KOPT-K1 (cell line): ENCODE measurements around the gene WWOX.

Experiments
- H3K27ac ChIP-seq: fragments of 200-600 bp; sonication (generic); 2 replicates; pipeline ENCODE4 v1.5.1; 2016; ENCODE audit warnings: antibody characterized with exemption, mild to moderate bottlenecking, low read depth, low read length; ENCODE audit not compliant: poor library complexity, severe bottlenecking
- H3K36me3 ChIP-seq: fragments of 200-600 bp; sonication (generic); 2 replicates; pipeline ENCODE4 v1.5.1; 2017; ENCODE audit warnings: antibody characterized with exemption, mild to moderate bottlenecking, low read length, moderate library complexity; ENCODE audit not compliant: insufficient read depth
- H3K9me3 ChIP-seq: fragments of 200-600 bp; sonication (generic); 2 replicates; pipeline ENCODE4 v1.5.1; 2017; ENCODE audit warnings: antibody characterized with exemption, low read length, mild to moderate bottlenecking; ENCODE audit not compliant: insufficient read depth, poor library complexity, severe bottlenecking

The WWOX gene

GRCh38 chr16:78639775-78640174 is 540.3 kb downstream of the WWOX start:
- Histone ChIP-seq H3K9me3 (no peaks in the 10 kb centered on the region), H3K27ac (no peak overlapping the region), H3K36me3 (no peaks in the 10 kb centered on the region)

DNA sequence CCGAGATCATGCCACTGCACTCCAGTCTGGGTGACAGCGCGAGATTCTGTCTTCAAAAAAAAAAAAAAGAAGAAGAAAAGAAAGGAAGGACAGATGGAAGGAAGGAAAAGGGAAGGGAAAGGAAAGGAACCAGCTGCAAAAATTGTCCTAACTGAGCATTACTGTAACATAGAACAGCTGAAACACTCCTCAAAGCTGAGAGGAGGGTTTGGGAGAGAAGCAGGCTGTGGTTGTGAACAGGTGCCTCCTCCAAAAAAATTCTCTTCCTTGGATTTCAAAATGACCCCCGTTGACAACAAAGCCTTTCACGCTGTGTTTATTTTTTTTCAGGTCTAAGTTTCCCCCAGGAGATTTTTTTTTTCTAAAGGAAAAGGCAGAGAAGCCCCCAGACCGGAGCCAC is 541.4 kb downstream of the WWOX start:
- H3K36me3 ChIP-seq: no peaks in the 10 kb centered on the region
- H3K9me3 ChIP-seq: no peaks in the 10 kb centered on the region
- no peak overlapping the region for H3K27ac ChIP-seq

DNA sequence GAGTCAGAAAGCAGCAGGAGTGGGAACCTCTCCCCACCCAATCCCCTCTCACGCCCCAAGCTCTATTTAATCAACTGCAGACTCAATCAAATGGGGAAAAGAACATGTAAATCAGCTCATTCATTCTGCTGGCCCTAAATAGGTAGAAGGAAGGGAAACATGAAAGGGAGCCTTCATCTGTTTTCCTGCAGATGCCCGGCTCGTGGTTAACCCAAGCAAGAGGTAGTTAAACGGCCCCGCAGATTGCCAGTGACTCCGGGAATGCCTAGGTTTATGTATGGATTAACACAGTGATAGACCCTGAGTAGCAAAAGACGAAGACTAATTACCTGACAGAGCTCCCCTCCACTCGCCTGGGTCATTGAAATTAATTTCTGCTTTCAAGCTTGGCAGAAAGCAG is 542.0 kb downstream of the WWOX start:
- no peak overlapping the region for H3K27ac ChIP-seq
- no peaks in the 10 kb centered on the region for H3K36me3 ChIP-seq
- H3K9me3 ChIP-seq: no peaks in the 10 kb centered on the region

DNA sequence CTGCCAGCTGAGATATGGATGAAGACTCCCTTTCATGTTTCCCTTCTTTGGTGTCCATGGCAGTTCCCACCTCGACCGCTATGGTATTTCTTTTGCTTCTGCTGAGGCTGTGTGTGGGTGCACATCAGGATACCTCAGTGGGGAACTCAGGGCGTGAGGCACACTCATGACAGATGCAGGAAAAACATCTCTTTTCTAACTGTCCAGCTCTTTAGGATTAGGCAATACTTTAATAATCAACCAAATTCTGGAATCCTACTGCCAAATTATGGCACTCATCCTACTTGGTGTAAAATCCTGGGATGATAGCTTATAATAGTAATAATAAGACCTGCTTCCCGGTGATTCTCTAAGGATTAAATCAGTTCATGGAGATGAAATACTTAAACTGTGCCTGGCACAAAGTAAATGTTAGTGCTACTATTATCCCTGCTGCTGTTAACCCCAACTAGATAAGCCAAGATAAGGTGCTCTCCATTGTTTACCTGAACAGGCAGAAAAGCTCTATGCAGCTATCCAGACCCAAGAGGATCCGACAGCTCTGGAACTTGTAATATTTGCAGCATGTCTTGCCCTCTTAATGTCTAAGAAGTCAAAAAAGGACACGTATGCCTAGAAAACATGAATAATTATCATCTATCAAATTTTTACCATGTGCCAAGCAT is 543.3 kb downstream of the WWOX start:
- Histone ChIP-seq H3K27ac (no peak overlapping the region), H3K9me3 (no peaks in the 10 kb centered on the region), H3K36me3 (no peaks in the 10 kb centered on the region)

DNA sequence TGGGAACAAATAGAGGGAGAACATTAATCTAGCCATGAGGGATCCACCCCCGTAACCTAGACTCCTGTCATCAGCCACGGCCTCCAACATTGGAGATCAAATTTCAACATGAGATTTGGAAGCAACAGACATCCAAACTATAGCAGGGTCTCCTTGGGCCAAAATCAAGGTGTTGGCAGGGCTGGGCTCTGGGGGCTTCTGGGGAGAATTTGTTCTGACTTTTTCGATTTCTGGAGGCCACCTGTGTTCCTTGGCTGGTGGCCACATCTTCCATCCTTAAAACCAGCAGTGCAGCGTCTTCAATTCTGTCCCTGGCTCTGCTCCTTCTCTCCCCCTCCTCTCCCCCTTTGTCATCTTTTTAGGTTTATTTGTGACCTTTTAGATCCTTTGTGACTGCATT is 546.2 kb downstream of the WWOX start:
- no peak overlapping the region for H3K27ac ChIP-seq
- H3K9me3 ChIP-seq: no peaks in the 10 kb centered on the region
- no peaks in the 10 kb centered on the region for H3K36me3 ChIP-seq

GRCh38 chr16:78647019-78647418 is 547.6 kb downstream of the WWOX start:
- Histone ChIP-seq H3K27ac (no peak overlapping the region), H3K9me3 (no peaks in the 10 kb centered on the region), H3K36me3 (no peaks in the 10 kb centered on the region)

DNA sequence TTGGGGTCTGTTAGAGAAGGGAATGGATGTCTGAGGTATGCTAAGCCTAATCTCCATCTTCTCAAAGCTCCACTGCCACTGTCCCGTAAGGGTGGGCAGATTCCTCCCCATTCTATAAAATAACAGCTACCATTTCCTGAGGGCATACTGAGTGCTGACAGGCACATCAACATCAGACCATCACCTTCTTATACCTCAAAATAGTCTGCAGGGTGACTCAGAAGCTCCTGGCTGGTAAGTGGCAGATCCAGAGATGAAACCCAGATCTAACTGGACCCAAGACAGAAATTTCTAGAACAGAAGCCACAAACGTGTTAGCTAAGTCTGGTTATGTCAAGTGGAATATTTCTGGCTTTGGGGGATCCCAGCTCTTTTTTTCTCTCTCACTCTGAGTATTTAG is 548.0 kb downstream of the WWOX start:
- no peaks in the 10 kb centered on the region for H3K36me3 ChIP-seq
- H3K27ac ChIP-seq: no peak overlapping the region
- H3K9me3 ChIP-seq: no peaks in the 10 kb centered on the region

DNA sequence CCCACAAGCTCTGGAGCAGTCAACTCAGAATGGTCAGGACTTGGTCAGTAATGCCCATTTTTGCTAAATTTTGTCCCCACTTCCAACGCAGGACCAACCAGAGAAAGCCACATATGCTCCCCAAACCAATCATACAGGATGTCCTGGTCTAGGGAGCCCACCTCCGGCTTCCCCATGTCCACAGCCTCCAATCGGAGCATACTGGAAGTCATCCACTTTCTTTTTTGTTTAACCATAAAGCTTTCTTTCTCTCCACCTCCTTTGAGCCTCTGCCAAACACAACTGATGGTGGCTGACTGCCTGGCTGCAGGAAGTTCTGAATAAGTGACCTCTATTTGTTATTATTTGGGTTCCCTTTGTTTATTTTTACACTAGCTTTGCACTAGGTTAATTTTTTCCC is 549.1 kb downstream of the WWOX start:
- H3K36me3 ChIP-seq: no peaks in the 10 kb centered on the region
- no peaks in the 10 kb centered on the region for H3K9me3 ChIP-seq
- H3K27ac ChIP-seq: no peak overlapping the region

DNA sequence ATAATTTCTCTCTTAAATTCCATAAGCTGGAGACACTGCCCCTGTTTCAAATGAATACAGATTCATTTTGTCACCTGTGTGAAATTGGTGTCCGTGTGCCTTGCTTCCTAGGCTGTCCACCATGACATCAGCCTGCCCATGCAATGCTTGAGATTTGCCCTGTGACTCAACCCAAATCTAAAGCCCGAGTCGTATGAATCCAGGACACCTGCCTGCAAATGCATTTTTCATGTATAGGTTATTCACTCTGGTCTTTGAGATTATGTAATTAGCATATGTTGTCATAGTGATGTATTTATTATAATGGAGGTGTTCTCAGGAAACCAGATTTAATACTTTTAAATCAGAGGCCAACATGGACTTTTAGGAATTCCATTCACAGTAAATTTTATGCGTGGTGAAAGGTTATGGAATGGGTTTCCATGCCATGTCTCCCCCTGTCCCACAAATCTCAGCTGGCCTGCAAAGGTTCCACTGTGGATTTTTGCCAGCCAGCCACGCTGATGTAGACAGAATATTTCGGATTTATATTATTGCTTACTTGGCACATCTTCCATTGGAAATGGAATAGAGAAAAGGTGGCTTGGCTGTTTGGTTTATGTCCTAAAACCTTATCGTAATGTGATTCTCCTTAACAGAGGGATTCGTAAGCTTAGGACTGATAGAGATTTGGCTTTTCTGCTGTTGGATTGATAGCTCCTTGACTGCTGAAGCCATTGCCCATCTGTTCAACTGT is 551.1 kb downstream of the WWOX start:
- no peaks in the 10 kb centered on the region for H3K36me3 ChIP-seq
- H3K27ac ChIP-seq: no peak overlapping the region
- H3K9me3 ChIP-seq: no peaks in the 10 kb centered on the region

DNA sequence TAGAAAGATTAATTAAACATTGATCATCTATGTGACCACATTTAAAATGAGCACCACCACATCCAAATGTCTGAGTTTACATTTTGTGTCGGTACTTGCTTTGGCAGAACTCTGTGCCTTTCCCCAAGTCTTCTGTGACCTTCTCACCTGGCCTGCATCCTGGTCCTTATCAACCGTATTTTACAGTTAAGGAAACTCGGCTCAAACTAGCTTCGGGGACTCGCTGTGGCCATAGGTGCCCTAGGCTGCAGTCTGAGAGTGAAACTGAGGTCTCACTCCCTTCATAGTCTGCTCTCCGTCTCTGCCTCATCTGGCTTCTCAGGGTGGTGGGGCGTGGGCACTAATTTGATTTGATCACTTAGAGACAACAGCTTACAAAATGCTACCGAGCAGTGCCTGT is 555.5 kb downstream of the WWOX start:
- H3K9me3 ChIP-seq: no peaks in the 10 kb centered on the region
- H3K36me3 ChIP-seq: no peaks in the 10 kb centered on the region
- H3K27ac ChIP-seq: no peak overlapping the region

- H3K27ac ChIP-seq: no peak overlapping the region
- no peaks in the 10 kb centered on the region for H3K9me3 ChIP-seq
- H3K36me3 ChIP-seq: no peaks in the 10 kb centered on the region
Measured at GRCh38 chr16:78655331-78656113, 556.1 kb downstream of the WWOX start.

- no peaks in the 10 kb centered on the region for H3K9me3 ChIP-seq
Measured at GRCh38 chr16:78656887-78657286, 557.4 kb downstream of the WWOX start.

GRCh38 chr16:78659216-78659615 is 559.8 kb downstream of the WWOX start:
- H3K27ac ChIP-seq: no peak overlapping the region
- no peaks in the 10 kb centered on the region for H3K9me3 ChIP-seq
- H3K36me3 ChIP-seq: no peaks in the 10 kb centered on the region

More at GRCh38 chr16:78656887-78657286, 557.4 kb downstream of the WWOX start:
- H3K27ac ChIP-seq: no peak overlapping the region
- H3K36me3 ChIP-seq: no peaks in the 10 kb centered on the region

GRCh38 chr16:78659668-78660217 is 560.3 kb downstream of the WWOX start:
- no peaks in the 10 kb centered on the region for H3K36me3 ChIP-seq
- H3K9me3 ChIP-seq: no peaks in the 10 kb centered on the region
- no peak overlapping the region for H3K27ac ChIP-seq

DNA sequence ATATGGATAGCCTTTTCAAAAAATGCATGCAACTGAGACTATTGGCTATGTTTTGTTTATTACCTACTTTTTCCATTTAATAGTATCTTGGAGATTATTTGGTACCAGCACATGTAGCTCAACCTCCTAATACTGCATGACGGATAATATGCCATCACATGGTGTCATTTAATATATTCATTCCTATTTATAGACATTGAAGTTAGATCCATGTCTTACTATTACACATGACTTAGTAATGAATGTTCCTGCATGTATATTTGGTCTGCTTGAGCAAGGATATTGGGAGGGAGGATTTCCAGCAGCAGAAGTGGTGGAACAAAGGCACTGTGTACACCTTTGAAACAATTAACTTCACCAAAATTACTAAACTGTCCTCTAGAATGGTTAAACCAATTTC is 561.3 kb downstream of the WWOX start:
- H3K9me3 ChIP-seq: no peaks in the 10 kb centered on the region
- no peaks in the 10 kb centered on the region for H3K36me3 ChIP-seq
- no peak overlapping the region for H3K27ac ChIP-seq
